SJSA1 (cell line): ENCODE data around the gene WNT7A. TPM values are rescaled to one million over a fixed set of nuclear protein-coding genes. Genes with fewer than 3 reads are reported as not detected.

Experiments used
- DNase-seq, 2 experiments: peaks; one replicate each; pipeline ENCODE4 v3.0.0-alpha.2; 2015 to 2020; ENCODE audit warnings: low spot score in 2 of 2, low read depth in 1 of 2
- H3K27ac ChIP-seq: fragments of 250-450 bp; sonication (Bioruptor Pico); 2 replicates; pipeline ENCODE4 v1.5.1; 2020; ENCODE audit warnings: mild to moderate bottlenecking, moderate library complexity
- H3K27me3 ChIP-seq: fragments of 250-450 bp; sonication (Bioruptor Pico); replicated peaks from 2 replicates; pipeline ENCODE4 v1.5.1; 2020; ENCODE audit warnings: mild to moderate bottlenecking, moderate library complexity
- H3K36me3 ChIP-seq: fragments of 250-450 bp; sonication (Bioruptor Pico); 2 replicates; pipeline ENCODE4 v1.5.1; 2020; ENCODE audit warnings: mild to moderate bottlenecking
- H3K4me1 ChIP-seq: fragments of 250-450 bp; sonication (Bioruptor Pico); replicated peaks from 2 replicates; pipeline ENCODE4 v1.6.1; 2021; ENCODE audit warnings: mild to moderate bottlenecking
- H3K4me3 ChIP-seq: fragments of 250-450 bp; sonication (Bioruptor Pico); 2 replicates; pipeline ENCODE4 v1.5.1; 2020; ENCODE audit warnings: mild to moderate bottlenecking
- H3K9me3 ChIP-seq: fragments of 250-450 bp; sonication (Bioruptor Pico); replicated peaks from 2 replicates; pipeline ENCODE4 v1.5.1; 2020; ENCODE audit warnings: mild to moderate bottlenecking
- total RNA-seq: library from RNA; depleted of rRNA; stranded (reverse); fragments of >200 nt; shearing (Covaris generic); gene quantifications from 2 replicates; pipeline ENCODE4 v1.2.3, GENCODE V29; 2014

The WNT7A gene
- total RNA-seq, 1 experiment from 2014 or later: not detected

- Histone ChIP-seq H3K36me3 (no peaks in the 10 kb centered on the region), H3K27ac (no peak overlapping the region), H3K4me1 (no peaks in the 10 kb centered on the region), H3K4me3 (no peak overlapping the region), H3K27me3 (peaks cover 41% of the 10 kb centered on the region), H3K9me3 (no peaks in the 10 kb centered on the region)
- DNase-seq: no peak
Measured at GRCh38 chr3:13791198-13792050, 88.4 kb downstream of the WNT7A start.

GRCh38 chr3:13790376-13791197, 89.3 kb downstream of the WNT7A start:
- no peak for DNase-seq
- peaks cover 43% of the 10 kb centered on the region for H3K27me3 ChIP-seq
- no peaks in the 10 kb centered on the region for H3K4me1 ChIP-seq
- H3K36me3 ChIP-seq: no peaks in the 10 kb centered on the region
- H3K27ac ChIP-seq: no peak overlapping the region
- H3K4me3 ChIP-seq: no peak overlapping the region
- H3K9me3 ChIP-seq: no peaks in the 10 kb centered on the region

- no peaks in the 10 kb centered on the region for H3K4me1 ChIP-seq
- H3K27me3 ChIP-seq: peaks cover 53% of the 10 kb centered on the region
- H3K27ac ChIP-seq: no peak overlapping the region
- no peaks in the 10 kb centered on the region for H3K9me3 ChIP-seq
- H3K36me3 ChIP-seq: no peaks in the 10 kb centered on the region
- no peak overlapping the region for H3K4me3 ChIP-seq
- no peak for DNase-seq
Measured at GRCh38 chr3:13788522-13789424, 91.1 kb downstream of the WNT7A start.

GRCh38 chr3:13787533-13788132, 92.2 kb downstream of the WNT7A start:
- H3K4me1 ChIP-seq: no peaks in the 10 kb centered on the region
- H3K36me3 ChIP-seq: no peaks in the 10 kb centered on the region
- peaks cover 43% of the 10 kb centered on the region for H3K27me3 ChIP-seq
- no peaks in the 10 kb centered on the region for H3K9me3 ChIP-seq
- H3K4me3 ChIP-seq: no peak overlapping the region
- DNase-seq: no peak
- H3K27ac ChIP-seq: no peak overlapping the region

- H3K27me3 ChIP-seq: peaks cover 36% of the 10 kb centered on the region
- no peaks in the 10 kb centered on the region for H3K9me3 ChIP-seq
- H3K27ac ChIP-seq: no peak overlapping the region
- no peak overlapping the region for H3K4me3 ChIP-seq
- DNase-seq: no peak
- no peaks in the 10 kb centered on the region for H3K36me3 ChIP-seq
- H3K4me1 ChIP-seq: no peaks in the 10 kb centered on the region
Measured at GRCh38 chr3:13786811-13787210, 93.1 kb downstream of the WNT7A start.

GRCh38 chr3:13785853-13786436, 93.9 kb downstream of the WNT7A start:
- no peak for DNase-seq
- Histone ChIP-seq H3K4me3 (no peak overlapping the region), H3K36me3 (no peaks in the 10 kb centered on the region)

GRCh38 chr3:13785351-13785750, 94.5 kb downstream of the WNT7A start:
- Histone ChIP-seq H3K27ac (no peak overlapping the region), H3K4me3 (no peak overlapping the region), H3K4me1 (no peaks in the 10 kb centered on the region), H3K9me3 (no peaks in the 10 kb centered on the region), H3K36me3 (no peaks in the 10 kb centered on the region), H3K27me3 (peaks cover 31% of the 10 kb centered on the region)
- no peak for DNase-seq

More at GRCh38 chr3:13785853-13786436, 93.9 kb downstream of the WNT7A start:
- no peaks in the 10 kb centered on the region for H3K4me1 ChIP-seq
- no peak overlapping the region for H3K27ac ChIP-seq
- no peaks in the 10 kb centered on the region for H3K9me3 ChIP-seq
- peaks cover 31% of the 10 kb centered on the region for H3K27me3 ChIP-seq

- no peak for DNase-seq
- no peak overlapping the region for H3K27ac ChIP-seq
Measured at GRCh38 chr3:13783476-13783875, 96.4 kb downstream of the WNT7A start.

GRCh38 chr3:13782501-13782900, 97.4 kb downstream of the WNT7A start:
- no peaks in the 10 kb centered on the region for H3K36me3 ChIP-seq
- H3K9me3 ChIP-seq: no peaks in the 10 kb centered on the region
- no peak overlapping the region for H3K27ac ChIP-seq
- H3K4me1 ChIP-seq: no peaks in the 10 kb centered on the region
- no peak overlapping the region for H3K4me3 ChIP-seq
- DNase-seq: no peak
- peaks cover 23% of the 10 kb centered on the region for H3K27me3 ChIP-seq

More at GRCh38 chr3:13783476-13783875, 96.4 kb downstream of the WNT7A start:
- peaks cover 30% of the 10 kb centered on the region for H3K27me3 ChIP-seq
- no peaks in the 10 kb centered on the region for H3K4me1 ChIP-seq
- H3K9me3 ChIP-seq: no peaks in the 10 kb centered on the region
- H3K4me3 ChIP-seq: no peak overlapping the region
- no peaks in the 10 kb centered on the region for H3K36me3 ChIP-seq

GRCh38 chr3:13781417-13781816, 98.5 kb downstream of the WNT7A start:
- no peaks in the 10 kb centered on the region for H3K36me3 ChIP-seq
- DNase-seq: no peak
- no peak overlapping the region for H3K4me3 ChIP-seq
- peaks cover 15% of the 10 kb centered on the region; the same call in 1 of the 2 replicates for H3K27me3 ChIP-seq
- H3K9me3 ChIP-seq: no peaks in the 10 kb centered on the region
- H3K27ac ChIP-seq: no peak overlapping the region
- no peaks in the 10 kb centered on the region for H3K4me1 ChIP-seq

- no peak overlapping the region for H3K27ac ChIP-seq
- H3K4me1 ChIP-seq: no peaks in the 10 kb centered on the region
- no peak for DNase-seq
- H3K4me3 ChIP-seq: no peak overlapping the region
- H3K27me3 ChIP-seq: peaks cover 13% of the 10 kb centered on the region; the same call in 1 of the 2 replicates
- H3K9me3 ChIP-seq: no peaks in the 10 kb centered on the region
- H3K36me3 ChIP-seq: no peaks in the 10 kb centered on the region
Measured at GRCh38 chr3:13780432-13781176, 99.3 kb downstream of the WNT7A start.
